ENCODE results near the gene RUNX1.

DNA sequence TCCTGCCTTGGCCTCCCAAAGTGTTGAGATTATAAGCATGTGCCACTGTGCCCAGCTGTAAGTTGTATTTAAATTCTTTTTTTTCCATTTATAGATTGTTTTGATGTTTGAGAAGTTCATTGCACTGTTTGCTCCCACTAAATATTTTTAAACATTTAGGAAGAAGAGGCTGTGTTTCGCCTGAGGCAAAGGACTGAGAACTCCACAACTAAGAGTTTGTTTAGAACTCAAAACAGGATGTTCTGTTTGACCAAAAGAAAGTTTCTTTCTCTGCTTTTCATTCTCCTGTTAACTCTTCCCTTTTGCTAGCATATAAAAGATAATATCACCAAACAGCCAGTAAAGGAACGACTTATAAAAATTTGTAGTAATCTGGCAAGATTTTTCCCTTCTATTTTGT, 87.0 kb downstream of the RUNX1 start:
- TF ChIP-seq, protein P1, sequence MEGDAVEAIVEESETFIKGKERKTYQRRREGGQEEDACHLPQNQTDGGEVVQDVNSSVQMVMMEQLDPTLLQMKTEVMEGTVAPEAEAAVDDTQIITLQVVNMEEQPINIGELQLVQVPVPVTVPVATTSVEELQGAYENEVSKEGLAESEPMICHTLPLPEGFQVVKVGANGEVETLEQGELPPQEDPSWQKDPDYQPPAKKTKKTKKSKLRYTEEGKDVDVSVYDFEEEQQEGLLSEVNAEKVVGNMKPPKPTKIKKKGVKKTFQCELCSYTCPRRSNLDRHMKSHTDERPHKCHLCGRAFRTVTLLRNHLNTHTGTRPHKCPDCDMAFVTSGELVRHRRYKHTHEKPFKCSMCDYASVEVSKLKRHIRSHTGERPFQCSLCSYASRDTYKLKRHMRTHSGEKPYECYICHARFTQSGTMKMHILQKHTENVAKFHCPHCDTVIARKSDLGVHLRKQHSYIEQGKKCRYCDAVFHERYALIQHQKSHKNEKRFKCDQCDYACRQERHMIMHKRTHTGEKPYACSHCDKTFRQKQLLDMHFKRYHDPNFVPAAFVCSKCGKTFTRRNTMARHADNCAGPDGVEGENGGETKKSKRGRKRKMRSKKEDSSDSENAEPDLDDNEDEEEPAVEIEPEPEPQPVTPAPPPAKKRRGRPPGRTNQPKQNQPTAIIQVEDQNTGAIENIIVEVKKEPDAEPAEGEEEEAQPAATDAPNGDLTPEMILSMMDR (IDR thresholded peaks at IDR 0.05) = no peak
- no peak for TF ChIP-seq EZH2 (IDR thresholded peaks at IDR 0.05; ENCODE audit: borderline replicate concordance, insufficient read depth, low read depth, low read length, poor library complexity, severe bottlenecking)

Data from B cell (primary cell).